HepG2 (cell line): ENCODE results near the gene ZNF195. TPM values are rescaled to one million over a fixed set of nuclear protein-coding genes. Genes with fewer than 3 reads are reported as not detected.

Experiments used
- ATAC-seq: fragments of 200-7000 bp; cut with Tn5 transposase; 3 replicates; pipeline ENCODE4 v1.9.1; 2020; ENCODE audit warnings: mild to moderate bottlenecking, moderate library complexity
- BruUV-seq: library from RNA; stranded (reverse); fragments of 400-500 nt; replicated peaks from 2 replicates; lab custom pipeline; 2021; lab: Mats Ljungman, UMichigan
- CTCF ChIA-PET: fragments of 300-600 bp; formaldehyde crosslinking; extraction: SDS; loops from one replicate; lab custom pipeline; 2021; ENCODE audit warnings: low total read pairs, inconsistent platforms, low intra/inter-chr PET ratio; lab: Yijun Ruan, JAX
- POLR2A ChIA-PET: fragments of 350-600 bp; sonication (Branson Sonifier 250); formaldehyde crosslinking; loops from one replicate; lab custom pipeline; 2020; ENCODE audit warnings: antibody characterized with exemption, inconsistent platforms; lab: Yijun Ruan, JAX
- DNase-seq: peaks from one replicate; pipeline ENCODE4 v3.0.0-alpha.2; 2015; ENCODE audit warnings: low spot score
- FAIRE-seq: peaks from 3 replicates; lab custom pipeline; 2011; peaks lifted over from hg19 to GRCh38; lab: Jason Lieb, UNC
- H2AFZ ChIP-seq: one replicate; pipeline ENCODE4 v1.6.1; 2011; ENCODE audit warnings: low read length, inconsistent platforms
- H3K27ac ChIP-seq: fragments of 300-600 bp; 3 replicates; pipeline ENCODE4 v1.8.0; 2011; ENCODE audit warnings: mixed run types, mild to moderate bottlenecking, mixed read lengths, low read length, inconsistent platforms; ENCODE audit not compliant: insufficient read depth; ENCODE audit errors: extremely low read length
- H3K27me3 ChIP-seq, 2 experiments: fragments of 200-600 bp in 1 of 2; 2 replicates in 1 of 2; 3 replicates in 1 of 2; pipeline versions ENCODE4 v1.6.0 to v1.8.0; 2011; ENCODE audit warnings: low read length in 2 of 2, mild to moderate bottlenecking in 2 of 2, moderate library complexity in 2 of 2, inconsistent platforms in 1 of 2; ENCODE audit not compliant: insufficient read depth in 2 of 2, control insufficient read depth in 1 of 2
- H3K36me3 ChIP-seq, 2 experiments: fragments of 200-600 bp in 1 of 2; replicated peaks in 1 of 2; 2 replicates in 1 of 2; 3 replicates in 1 of 2; pipeline versions ENCODE4 v1.5.1 to v1.8.0; 2011; ENCODE audit warnings: low read length in 2 of 2, inconsistent platforms in 1 of 2; ENCODE audit not compliant: insufficient read depth in 2 of 2, control insufficient read depth in 1 of 2
- H3K4me1 ChIP-seq: 2 replicates; pipeline ENCODE4 v1.5.1; 2012; ENCODE audit warnings: low read length, inconsistent platforms; ENCODE audit not compliant: insufficient read depth
- H3K4me2 ChIP-seq: 2 replicates; pipeline ENCODE4 v1.6.0; 2011; ENCODE audit warnings: low read depth, low read length, inconsistent platforms
- H3K4me3 ChIP-seq, 3 experiments: fragments of 200-600 bp in 1 of 3; sonication (generic), shearing (Covaris generic) in 1 of 3; replicated peaks in 1 of 3; 2 replicates each; pipeline ENCODE4 v1.5.1; 2011 to 2016; ENCODE audit warnings: low read length in 3 of 3, inconsistent platforms in 2 of 3, low read depth in 2 of 3, mild to moderate bottlenecking in 2 of 3, control low read depth in 1 of 3, mixed read lengths in 1 of 3; ENCODE audit not compliant: insufficient read depth in 1 of 3
- H3K79me2 ChIP-seq: one replicate; pipeline ENCODE4 v1.6.1; 2011; ENCODE audit warnings: low read length, inconsistent platforms; ENCODE audit not compliant: insufficient read depth
- H3K9ac ChIP-seq: 2 replicates; pipeline ENCODE4 v1.6.0; 2011; ENCODE audit warnings: mild to moderate bottlenecking, low read depth, low read length, inconsistent platforms; ENCODE audit not compliant: insufficient read depth
- H3K9me3 ChIP-seq: 2 replicates; pipeline ENCODE4 v1.5.1; 2012; ENCODE audit warnings: mild to moderate bottlenecking, low read length
- H4K20me1 ChIP-seq: 2 replicates; pipeline ENCODE4 v1.6.0; 2011; ENCODE audit warnings: inconsistent platforms, mild to moderate bottlenecking, low read length, moderate library complexity; ENCODE audit not compliant: insufficient read depth
- ATM ChIP-seq: fragments of 450-650 bp; IDR thresholded peaks from 2 replicates; pipeline ENCODE4 v1.7.1; 2017; ENCODE audit warnings: mild to moderate bottlenecking, borderline replicate concordance
- GFI1 ChIP-seq: sonication (generic); formaldehyde crosslinking; IDR thresholded peaks from 2 replicates; pipeline ENCODE4 v1.5.0; 2020; ENCODE audit warnings: missing genetic modification reagents, mild to moderate bottlenecking, borderline replicate concordance
- PAX8 ChIP-seq: sonication (generic); formaldehyde crosslinking; IDR thresholded peaks from 2 replicates; pipeline ENCODE4 v1.8.0; 2022; ENCODE audit warnings: mild to moderate bottlenecking, missing genetic modification reagents, borderline replicate concordance
- RARA ChIP-seq: IDR thresholded peaks from 2 replicates; pipeline ENCODE4 v1.6.1; 2016; ENCODE audit warnings: missing genetic modification reagents, missing compliant biosample characterization
- SP2 ChIP-seq: sonication (generic); formaldehyde crosslinking; IDR thresholded peaks from 2 replicates; pipeline ENCODE4 v1.5.1; 2020; ENCODE audit warnings: mild to moderate bottlenecking, missing genetic modification reagents
- ZMYM3 ChIP-seq: sonication (generic); formaldehyde crosslinking; IDR thresholded peaks from 2 replicates; pipeline ENCODE4 v1.5.1; 2020; ENCODE audit warnings: mild to moderate bottlenecking, missing genetic modification reagents
- ZMYM4 ChIP-seq: sonication (generic); formaldehyde crosslinking; IDR thresholded peaks from 2 replicates; pipeline ENCODE4 v1.8.1; 2023; ENCODE audit warnings: mild to moderate bottlenecking, missing genetic modification reagents
- ZNF17 ChIP-seq: sonication (generic); formaldehyde crosslinking; IDR thresholded peaks from 2 replicates; pipeline ENCODE4 v1.5.0; 2020; ENCODE audit warnings: mild to moderate bottlenecking, missing genetic modification reagents
- ZNF234 ChIP-seq: sonication (generic); formaldehyde crosslinking; conservative IDR thresholded peaks from 2 replicates; pipeline ENCODE4 v1.5.1; 2020; ENCODE audit warnings: mild to moderate bottlenecking, missing genetic modification reagents
- ZNF563 ChIP-seq: sonication (generic); formaldehyde crosslinking; IDR thresholded peaks from 2 replicates; pipeline ENCODE4 v1.8.0; 2022; ENCODE audit warnings: mild to moderate bottlenecking, moderate library complexity, missing genetic modification reagents
- ZNF674 ChIP-seq: sonication (generic); formaldehyde crosslinking; IDR thresholded peaks from 2 replicates; pipeline ENCODE4 v1.5.0; 2020; ENCODE audit warnings: low read depth, mild to moderate bottlenecking, missing genetic modification reagents
- ZNF879 ChIP-seq: sonication (generic); formaldehyde crosslinking; IDR thresholded peaks from 2 replicates; pipeline ENCODE4 v1.8.1; 2023; ENCODE audit warnings: missing genetic modification reagents
- WGBS: methylation state at CpG from one replicate; pipeline ENCODE4 v1.1.6; 2017; ENCODE audit warnings: low lambda C conversion rate; 5-methylcytosine and 5-hydroxymethylcytosine counted together
- in situ Hi-C: cut with HindIII; loops from 2 replicates; pipeline ENCODE4 v1.10.0; 2017; ENCODE audit warnings: low pct_unique_long_range_greater_than_20kb; ENCODE audit not compliant: extremely low pct_ligation_motif_present
- intact Hi-C: fragments of 100-400 bp; cut with micrococcal nuclease; formaldehyde crosslinking; loops from one replicate; pipeline ENCODE4 v1.10.0; 2022; ENCODE audit not compliant: unreplicated experiment
- polyA plus RNA-seq, 8 experiments: library from polyadenylated mRNA; depleted of rRNA in 3 of 8; stranded (reverse) in 7 of 8; unstranded in 1 of 8; fragments of >200 nt; fragmentation: Illumina TruSeq in 4 of 8; extraction: Trizol in 4 of 8; gene quantifications; 2 replicates each; pipeline versions ENCODE4 v1.2.1 to v1.2.3, GENCODE V29; 2011 to 2016; ENCODE audit warnings: low read depth in 4 of 8, missing spikeins in 1 of 8, mixed read lengths in 1 of 8; ENCODE audit not compliant: insufficient read depth in 1 of 8
- total RNA-seq, 5 experiments: library from RNA; depleted of rRNA; stranded (reverse); fragments of >200 nt; fragmentation: Illumina TruSeq; extraction: Trizol; gene quantifications; 2 replicates each; pipeline ENCODE4 v1.2.3, GENCODE V29; 2016; ENCODE audit warnings: low read depth in 1 of 5
- TF ChIP-seq, protein P1 (sequence below): IDR thresholded peaks from 2 replicates; pipeline ENCODE4 v1.6.1; 2016; ENCODE audit warnings: control low read depth
- TF ChIP-seq, protein P2 (sequence below): sonication (generic); formaldehyde crosslinking; IDR thresholded peaks from 2 replicates; pipeline ENCODE4 v1.4.0; 2020; ENCODE audit warnings: low read depth, missing genetic modification reagents
- TF ChIP-seq, protein P3 (sequence below): IDR thresholded peaks from 2 replicates; pipeline ENCODE4 v1.6.1; 2012; ENCODE audit warnings: low read length, improper control_type of control experiment
- TF ChIP-seq, protein P4 (sequence below): sonication (generic); formaldehyde crosslinking; IDR thresholded peaks from 2 replicates; pipeline ENCODE4 v1.8.0; 2022; ENCODE audit warnings: mild to moderate bottlenecking, missing genetic modification reagents; ENCODE audit not compliant: insufficient replicate concordance

The ZNF195 gene
- total and polyA plus RNA-seq, 2 of the 13 experiments (the other 11 are each of a cell fraction or from before 2014, with no cell fraction given) = 17.3 to 31.4 TPM

DNA sequence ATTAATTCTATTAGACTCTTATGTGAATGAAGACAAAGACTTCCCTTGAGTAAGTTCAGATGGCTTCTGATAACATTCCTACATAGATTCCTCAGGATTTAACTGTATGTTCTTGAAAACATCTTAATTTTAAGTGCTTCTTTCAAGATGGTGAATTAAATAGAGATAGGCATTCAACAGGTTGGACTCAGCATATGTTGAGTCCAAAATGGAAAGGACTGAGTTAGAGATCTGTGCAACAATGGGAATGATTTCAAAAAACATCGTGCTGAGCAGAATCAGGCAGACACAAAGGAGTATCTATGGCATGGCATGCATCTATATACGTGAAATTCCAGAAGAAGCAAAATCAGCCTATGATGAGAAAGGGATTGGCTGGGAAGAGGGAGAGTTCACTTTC is 36.2 kb downstream of the ZNF195 start:
- no peaks in the 10 kb centered on the region for H3K79me2 ChIP-seq
- H3K4me2 ChIP-seq = no peak overlapping the region
- WGBS = 2% methylated on average over 2 of the region's 2 CpGs
- no peak for DNase-seq
- no TSS peak for BruUV-seq
- CTCF ChIA-PET = interaction anchor here (1.7 to 2.6 kb wide), 2 partner anchors 66 to 74 kb away, joined by 7 to 30 read pairs; no protein-coding TSS in a partner anchor
- no peak for ATAC-seq
- H3K36me3 ChIP-seq = no peaks in the 10 kb centered on the region
- FAIRE-seq = no peak
- in situ Hi-C loops (no loop called here), intact Hi-C loops (loop anchor here (10.0 kb wide), 1 partner anchor 62 kb away; no protein-coding TSS in a partner anchor)
- no peak overlapping the region for H3K4me3 ChIP-seq
- no peak overlapping the region for H2AFZ ChIP-seq
- H3K9ac ChIP-seq = no peak overlapping the region
- POLR2A ChIA-PET = no interaction called here
- H3K27ac ChIP-seq = no peak overlapping the region
- H3K4me1 ChIP-seq = no peaks in the 10 kb centered on the region
- H3K9me3 ChIP-seq = no peaks in the 10 kb centered on the region
- peaks cover 2 to 7% of the 10 kb centered on the region in 2 experiments; a peak in 3 of 5 replicates for H3K27me3 ChIP-seq
- H4K20me1 ChIP-seq = no peaks in the 10 kb centered on the region
- TF ChIP-seq ZNF674 (CRISPR knock-in tag) = no peak
- TF ChIP-seq, protein P1, sequence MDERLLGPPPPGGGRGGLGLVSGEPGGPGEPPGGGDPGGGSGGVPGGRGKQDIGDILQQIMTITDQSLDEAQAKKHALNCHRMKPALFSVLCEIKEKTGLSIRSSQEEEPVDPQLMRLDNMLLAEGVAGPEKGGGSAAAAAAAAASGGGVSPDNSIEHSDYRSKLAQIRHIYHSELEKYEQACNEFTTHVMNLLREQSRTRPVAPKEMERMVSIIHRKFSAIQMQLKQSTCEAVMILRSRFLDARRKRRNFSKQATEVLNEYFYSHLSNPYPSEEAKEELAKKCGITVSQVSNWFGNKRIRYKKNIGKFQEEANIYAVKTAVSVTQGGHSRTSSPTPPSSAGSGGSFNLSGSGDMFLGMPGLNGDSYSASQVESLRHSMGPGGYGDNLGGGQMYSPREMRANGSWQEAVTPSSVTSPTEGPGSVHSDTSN (CRISPR knock-in tag) = no peak
- TF ChIP-seq ZNF234 (CRISPR knock-in tag) = no peak
- TF ChIP-seq PAX8 (CRISPR knock-in tag) = no peak
- TF ChIP-seq, protein P2, sequence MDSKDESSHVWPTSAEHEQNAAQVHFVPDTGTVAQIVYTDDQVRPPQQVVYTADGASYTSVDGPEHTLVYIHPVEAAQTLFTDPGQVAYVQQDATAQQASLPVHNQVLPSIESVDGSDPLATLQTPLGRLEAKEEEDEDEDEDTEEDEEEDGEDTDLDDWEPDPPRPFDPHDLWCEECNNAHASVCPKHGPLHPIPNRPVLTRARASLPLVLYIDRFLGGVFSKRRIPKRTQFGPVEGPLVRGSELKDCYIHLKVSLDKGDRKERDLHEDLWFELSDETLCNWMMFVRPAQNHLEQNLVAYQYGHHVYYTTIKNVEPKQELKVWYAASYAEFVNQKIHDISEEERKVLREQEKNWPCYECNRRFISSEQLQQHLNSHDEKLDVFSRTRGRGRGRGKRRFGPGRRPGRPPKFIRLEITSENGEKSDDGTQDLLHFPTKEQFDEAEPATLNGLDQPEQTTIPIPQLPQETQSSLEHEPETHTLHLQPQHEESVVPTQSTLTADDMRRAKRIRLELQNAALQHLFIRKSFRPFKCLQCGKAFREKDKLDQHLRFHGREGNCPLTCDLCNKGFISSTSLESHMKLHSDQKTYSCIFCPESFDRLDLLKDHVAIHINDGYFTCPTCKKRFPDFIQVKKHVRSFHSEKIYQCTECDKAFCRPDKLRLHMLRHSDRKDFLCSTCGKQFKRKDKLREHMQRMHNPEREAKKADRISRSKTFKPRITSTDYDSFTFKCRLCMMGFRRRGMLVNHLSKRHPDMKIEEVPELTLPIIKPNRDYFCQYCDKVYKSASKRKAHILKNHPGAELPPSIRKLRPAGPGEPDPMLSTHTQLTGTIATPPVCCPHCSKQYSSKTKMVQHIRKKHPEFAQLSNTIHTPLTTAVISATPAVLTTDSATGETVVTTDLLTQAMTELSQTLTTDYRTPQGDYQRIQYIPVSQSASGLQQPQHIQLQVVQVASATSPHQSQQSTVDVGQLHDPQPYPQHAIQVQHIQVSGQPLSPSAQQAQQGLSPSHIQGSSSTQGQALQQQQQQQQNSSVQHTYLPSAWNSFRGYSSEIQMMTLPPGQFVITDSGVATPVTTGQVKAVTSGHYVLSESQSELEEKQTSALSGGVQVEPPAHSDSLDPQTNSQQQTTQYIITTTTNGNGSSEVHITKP (CRISPR knock-in tag) = no peak
- no peak for TF ChIP-seq SP2 (CRISPR knock-in tag)
- TF ChIP-seq ZNF17 (CRISPR knock-in tag) = no peak
- TF ChIP-seq, protein P3, sequence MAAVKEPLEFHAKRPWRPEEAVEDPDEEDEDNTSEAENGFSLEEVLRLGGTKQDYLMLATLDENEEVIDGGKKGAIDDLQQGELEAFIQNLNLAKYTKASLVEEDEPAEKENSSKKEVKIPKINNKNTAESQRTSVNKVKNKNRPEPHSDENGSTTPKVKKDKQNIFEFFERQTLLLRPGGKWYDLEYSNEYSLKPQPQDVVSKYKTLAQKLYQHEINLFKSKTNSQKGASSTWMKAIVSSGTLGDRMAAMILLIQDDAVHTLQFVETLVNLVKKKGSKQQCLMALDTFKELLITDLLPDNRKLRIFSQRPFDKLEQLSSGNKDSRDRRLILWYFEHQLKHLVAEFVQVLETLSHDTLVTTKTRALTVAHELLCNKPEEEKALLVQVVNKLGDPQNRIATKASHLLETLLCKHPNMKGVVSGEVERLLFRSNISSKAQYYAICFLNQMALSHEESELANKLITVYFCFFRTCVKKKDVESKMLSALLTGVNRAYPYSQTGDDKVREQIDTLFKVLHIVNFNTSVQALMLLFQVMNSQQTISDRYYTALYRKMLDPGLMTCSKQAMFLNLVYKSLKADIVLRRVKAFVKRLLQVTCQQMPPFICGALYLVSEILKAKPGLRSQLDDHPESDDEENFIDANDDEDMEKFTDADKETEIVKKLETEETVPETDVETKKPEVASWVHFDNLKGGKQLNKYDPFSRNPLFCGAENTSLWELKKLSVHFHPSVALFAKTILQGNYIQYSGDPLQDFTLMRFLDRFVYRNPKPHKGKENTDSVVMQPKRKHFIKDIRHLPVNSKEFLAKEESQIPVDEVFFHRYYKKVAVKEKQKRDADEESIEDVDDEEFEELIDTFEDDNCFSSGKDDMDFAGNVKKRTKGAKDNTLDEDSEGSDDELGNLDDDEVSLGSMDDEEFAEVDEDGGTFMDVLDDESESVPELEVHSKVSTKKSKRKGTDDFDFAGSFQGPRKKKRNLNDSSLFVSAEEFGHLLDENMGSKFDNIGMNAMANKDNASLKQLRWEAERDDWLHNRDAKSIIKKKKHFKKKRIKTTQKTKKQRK = no peak
- TF ChIP-seq ZNF879 = no peak
- no peak for TF ChIP-seq GFI1 (CRISPR knock-in tag)
- TF ChIP-seq ZMYM3 (CRISPR knock-in tag) = no peak
- TF ChIP-seq, protein P4, sequence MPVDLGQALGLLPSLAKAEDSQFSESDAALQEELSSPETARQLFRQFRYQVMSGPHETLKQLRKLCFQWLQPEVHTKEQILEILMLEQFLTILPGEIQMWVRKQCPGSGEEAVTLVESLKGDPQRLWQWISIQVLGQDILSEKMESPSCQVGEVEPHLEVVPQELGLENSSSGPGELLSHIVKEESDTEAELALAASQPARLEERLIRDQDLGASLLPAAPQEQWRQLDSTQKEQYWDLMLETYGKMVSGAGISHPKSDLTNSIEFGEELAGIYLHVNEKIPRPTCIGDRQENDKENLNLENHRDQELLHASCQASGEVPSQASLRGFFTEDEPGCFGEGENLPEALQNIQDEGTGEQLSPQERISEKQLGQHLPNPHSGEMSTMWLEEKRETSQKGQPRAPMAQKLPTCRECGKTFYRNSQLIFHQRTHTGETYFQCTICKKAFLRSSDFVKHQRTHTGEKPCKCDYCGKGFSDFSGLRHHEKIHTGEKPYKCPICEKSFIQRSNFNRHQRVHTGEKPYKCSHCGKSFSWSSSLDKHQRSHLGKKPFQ (CRISPR knock-in tag) = no peak
- TF ChIP-seq ATM = no peak
- TF ChIP-seq ZNF563 (CRISPR knock-in tag) = no peak
- no peak for TF ChIP-seq ZMYM4 (CRISPR knock-in tag)
- no peak for TF ChIP-seq RARA (CRISPR knock-in tag)
